Measurements from ENCODE around the gene BMP5. TPM values are rescaled to one million over a fixed set of nuclear protein-coding genes. Genes with fewer than 3 reads are reported as not detected.

BMP5 gene
- total RNA-seq, 1 donor from 2014 or later, result not detected

GRCh38 chr6:55898342-55898741 lies 23.0 kb upstream of the BMP5 start:
- intact Hi-C loops (cut with DNase I), result no loop called here
- TF ChIP-seq, protein P1, sequence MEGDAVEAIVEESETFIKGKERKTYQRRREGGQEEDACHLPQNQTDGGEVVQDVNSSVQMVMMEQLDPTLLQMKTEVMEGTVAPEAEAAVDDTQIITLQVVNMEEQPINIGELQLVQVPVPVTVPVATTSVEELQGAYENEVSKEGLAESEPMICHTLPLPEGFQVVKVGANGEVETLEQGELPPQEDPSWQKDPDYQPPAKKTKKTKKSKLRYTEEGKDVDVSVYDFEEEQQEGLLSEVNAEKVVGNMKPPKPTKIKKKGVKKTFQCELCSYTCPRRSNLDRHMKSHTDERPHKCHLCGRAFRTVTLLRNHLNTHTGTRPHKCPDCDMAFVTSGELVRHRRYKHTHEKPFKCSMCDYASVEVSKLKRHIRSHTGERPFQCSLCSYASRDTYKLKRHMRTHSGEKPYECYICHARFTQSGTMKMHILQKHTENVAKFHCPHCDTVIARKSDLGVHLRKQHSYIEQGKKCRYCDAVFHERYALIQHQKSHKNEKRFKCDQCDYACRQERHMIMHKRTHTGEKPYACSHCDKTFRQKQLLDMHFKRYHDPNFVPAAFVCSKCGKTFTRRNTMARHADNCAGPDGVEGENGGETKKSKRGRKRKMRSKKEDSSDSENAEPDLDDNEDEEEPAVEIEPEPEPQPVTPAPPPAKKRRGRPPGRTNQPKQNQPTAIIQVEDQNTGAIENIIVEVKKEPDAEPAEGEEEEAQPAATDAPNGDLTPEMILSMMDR (IDR thresholded peaks at IDR 0.05), result no peak
- no peak for DNase-seq (ENCODE audit: low spot score in 2 of 2)
- Histone ChIP-seq H3K36me3 (no peaks in the 10 kb centered on the region), H3K9me3 (no peaks in the 10 kb centered on the region), H3K4me3 (no peak overlapping the region), H3K27me3 (no peaks in the 10 kb centered on the region), H3K27ac (no peak overlapping the region), H3K4me1 (no peaks in the 10 kb centered on the region)

- H3K27me3 ChIP-seq, result no peaks in the 10 kb centered on the region
- intact Hi-C loops (cut with DNase I), result no loop called here
- no peaks in the 10 kb centered on the region for H3K36me3 ChIP-seq
- H3K4me1 ChIP-seq, result no peaks in the 10 kb centered on the region
- no peak overlapping the region for H3K27ac ChIP-seq
- DNase-seq (ENCODE audit: low spot score in 2 of 2), result no peak
- H3K9me3 ChIP-seq, result no peaks in the 10 kb centered on the region
- TF ChIP-seq, protein P1 (IDR thresholded peaks at IDR 0.05), result no peak
- no peak overlapping the region for H3K4me3 ChIP-seq
Observed at GRCh38 chr6:55897346-55897745, 22.0 kb upstream of the BMP5 start.

DNA sequence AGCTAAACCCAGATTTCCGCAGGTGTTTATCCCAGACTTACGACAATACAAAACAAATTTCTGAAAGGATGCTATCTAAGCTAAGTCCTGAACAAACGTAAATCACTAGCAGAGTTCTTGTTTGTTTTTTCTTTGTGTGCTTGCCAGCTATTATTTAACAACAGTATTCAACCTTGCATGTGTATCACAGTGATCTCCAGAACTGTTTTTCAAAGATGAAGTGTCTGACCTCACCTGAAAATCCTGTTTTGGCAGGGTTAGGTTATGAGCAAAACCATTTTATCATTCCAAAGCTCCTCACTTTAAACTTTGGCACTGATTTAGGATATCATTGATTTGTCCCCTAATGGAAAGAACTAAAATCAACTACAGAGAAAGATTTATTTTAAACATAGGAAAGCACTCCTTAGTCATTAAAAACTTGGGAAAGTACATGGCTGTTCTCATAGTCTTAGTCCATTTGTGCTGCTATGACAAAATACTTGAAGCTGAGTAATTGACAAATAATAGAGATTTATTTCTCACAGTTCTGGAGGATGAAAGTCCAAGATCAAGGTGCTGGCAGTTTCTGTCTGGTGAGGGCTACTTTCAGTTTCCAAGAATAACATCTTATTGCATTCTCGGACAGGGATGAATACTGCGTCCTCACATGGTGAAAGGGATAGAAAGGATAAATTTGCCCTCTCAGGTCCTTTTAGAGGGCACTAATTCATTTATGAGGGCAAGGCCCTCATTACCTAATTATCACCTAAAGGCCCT lies 20.8 kb upstream of the BMP5 start:
- TF ChIP-seq, protein P1 (IDR thresholded peaks at IDR 0.05), result no peak
- no peaks in the 10 kb centered on the region for H3K9me3 ChIP-seq
- DNase-seq (ENCODE audit: low spot score in 2 of 2), result no peak
- intact Hi-C loops (cut with DNase I), result no loop called here
- no peaks in the 10 kb centered on the region for H3K27me3 ChIP-seq
- H3K27ac ChIP-seq, result no peak overlapping the region
- H3K4me3 ChIP-seq, result no peak overlapping the region
- H3K4me1 ChIP-seq, result no peaks in the 10 kb centered on the region
- no peaks in the 10 kb centered on the region for H3K36me3 ChIP-seq

- Histone ChIP-seq H3K4me3 (no peak overlapping the region), H3K4me1 (no peaks in the 10 kb centered on the region), H3K9me3 (no peaks in the 10 kb centered on the region), H3K36me3 (no peaks in the 10 kb centered on the region), H3K27me3 (no peaks in the 10 kb centered on the region), H3K27ac (no peak overlapping the region)
- intact Hi-C loops (cut with DNase I), result no loop called here
- TF ChIP-seq, protein P1 (IDR thresholded peaks at IDR 0.05), result no peak
- no peak for DNase-seq (ENCODE audit: low spot score in 2 of 2)
Observed at GRCh38 chr6:55892749-55893357, 17.5 kb upstream of the BMP5 start.

- no peak for DNase-seq (ENCODE audit: low spot score in 2 of 2)
- Histone ChIP-seq H3K27ac (no peak overlapping the region), H3K4me1 (no peaks in the 10 kb centered on the region), H3K9me3 (no peaks in the 10 kb centered on the region), H3K4me3 (no peak overlapping the region), H3K36me3 (no peaks in the 10 kb centered on the region), H3K27me3 (no peaks in the 10 kb centered on the region)
- intact Hi-C loops (cut with DNase I), result no loop called here
- TF ChIP-seq, protein P1 (IDR thresholded peaks at IDR 0.05), result no peak
Observed at GRCh38 chr6:55888917-55889316, 13.5 kb upstream of the BMP5 start.

All from ascending aorta (tissue), 2 donors.